RWPE1 (cell line): Measurements from ENCODE around the gene GID4.

Experiments used
- CTCF ChIA-PET: fragments of 350-600 bp; sonication (Branson Sonifier 250); formaldehyde crosslinking; extraction: SDS; loops from one replicate; lab custom pipeline; 2021; lab: Yijun Ruan, JAX
- POLR2A ChIA-PET: fragments of 400-600 bp; formaldehyde crosslinking; extraction: SDS; loops from one replicate; lab custom pipeline; 2020; ENCODE audit warnings: antibody characterized with exemption; ENCODE audit not compliant: low non-redundant PET; lab: Yijun Ruan, JAX
- DNase-seq: peaks from one replicate; pipeline ENCODE4 v3.0.0; 2012; ENCODE audit warnings: low spot score
- H3K27ac ChIP-seq: fragments of 450-650 bp; 2 replicates; pipeline ENCODE4 v1.5.1; 2017
- TF ChIP-seq, protein P1 (sequence below): fragments of 450-650 bp; conservative IDR thresholded peaks from 2 replicates; pipeline ENCODE4 v1.5.1; 2017; ENCODE audit warnings: low read depth, mild to moderate bottlenecking

Gene GID4

DNA sequence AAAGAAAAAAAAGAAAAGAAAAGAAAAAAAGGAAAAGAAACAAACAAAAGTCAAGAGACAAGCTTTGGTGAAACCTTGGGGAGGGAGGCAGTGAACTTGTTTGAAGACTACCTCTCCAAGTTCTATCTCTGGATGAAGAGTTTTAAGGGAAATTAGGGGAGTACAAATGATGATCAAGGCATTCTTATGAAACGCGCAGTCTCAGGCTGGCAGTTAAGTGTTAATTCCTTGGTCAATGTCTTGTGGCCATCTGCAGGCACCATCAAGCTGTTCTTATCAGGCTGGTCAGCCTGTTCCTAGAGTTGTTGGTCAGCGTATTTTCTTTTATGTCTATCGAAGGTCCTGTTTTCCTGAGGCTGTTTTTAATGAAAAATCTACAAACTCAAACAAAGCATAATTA, 40.3 kb downstream of the GID4 start:
- POLR2A ChIA-PET = no interaction called here
- CTCF ChIA-PET = interaction anchor here (0.6 kb wide), 2 partner anchors 17 to 19 kb away, joined by 3 to 4 read pairs; no protein-coding TSS in a partner anchor
- no peak for DNase-seq
- TF ChIP-seq, protein P1, sequence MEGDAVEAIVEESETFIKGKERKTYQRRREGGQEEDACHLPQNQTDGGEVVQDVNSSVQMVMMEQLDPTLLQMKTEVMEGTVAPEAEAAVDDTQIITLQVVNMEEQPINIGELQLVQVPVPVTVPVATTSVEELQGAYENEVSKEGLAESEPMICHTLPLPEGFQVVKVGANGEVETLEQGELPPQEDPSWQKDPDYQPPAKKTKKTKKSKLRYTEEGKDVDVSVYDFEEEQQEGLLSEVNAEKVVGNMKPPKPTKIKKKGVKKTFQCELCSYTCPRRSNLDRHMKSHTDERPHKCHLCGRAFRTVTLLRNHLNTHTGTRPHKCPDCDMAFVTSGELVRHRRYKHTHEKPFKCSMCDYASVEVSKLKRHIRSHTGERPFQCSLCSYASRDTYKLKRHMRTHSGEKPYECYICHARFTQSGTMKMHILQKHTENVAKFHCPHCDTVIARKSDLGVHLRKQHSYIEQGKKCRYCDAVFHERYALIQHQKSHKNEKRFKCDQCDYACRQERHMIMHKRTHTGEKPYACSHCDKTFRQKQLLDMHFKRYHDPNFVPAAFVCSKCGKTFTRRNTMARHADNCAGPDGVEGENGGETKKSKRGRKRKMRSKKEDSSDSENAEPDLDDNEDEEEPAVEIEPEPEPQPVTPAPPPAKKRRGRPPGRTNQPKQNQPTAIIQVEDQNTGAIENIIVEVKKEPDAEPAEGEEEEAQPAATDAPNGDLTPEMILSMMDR = no peak
- no peak overlapping the region for H3K27ac ChIP-seq

DNA sequence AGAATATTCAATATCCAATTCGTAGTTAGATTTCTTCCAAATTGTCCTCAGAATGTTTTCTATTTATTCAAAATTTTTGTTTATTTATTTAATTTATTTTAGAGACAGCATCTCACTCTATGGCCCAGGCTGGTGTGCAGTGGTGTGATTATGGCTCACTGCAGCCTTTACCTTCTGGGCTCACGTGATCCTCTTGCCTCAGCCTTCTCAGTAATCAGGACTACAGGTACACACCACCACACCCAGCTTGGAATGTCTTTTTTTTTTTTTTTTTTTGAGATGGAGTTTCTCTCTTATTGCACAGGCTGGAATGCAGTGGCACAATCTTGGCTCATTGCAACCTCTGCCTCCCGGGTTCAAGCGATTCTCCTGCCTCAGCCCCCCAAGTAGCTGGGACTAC, 45.0 kb downstream of the GID4 start:
- H3K27ac ChIP-seq = no peak overlapping the region
- TF ChIP-seq, protein P1 = no peak
- no peak for DNase-seq
- ChIA-PET CTCF (no interaction called here), POLR2A (no interaction called here)

GRCh38 chr17:18087610-18088491, 48.6 kb downstream of the GID4 start, which contains the start of gene DRG2:
DRG2 (plus strand) TSS chr17:18087948; CDS start chr17:18088024, 76 bp downstream.
- peak; percentile 87 for DNase-seq
- H3K27ac ChIP-seq = peak within 1 kb of the TSS; percentile 74
- ChIA-PET POLR2A (no interaction called here), CTCF (interaction anchor here (0.6 kb wide), 1 partner anchor 111 kb away, joined by 3 read pairs; no protein-coding TSS in a partner anchor)
- TF ChIP-seq, protein P1 = no peak

GRCh38 chr17:18089613-18090012, 50.4 kb downstream of the GID4 start:
- POLR2A ChIA-PET = interaction anchor here (0.7 kb wide), 1 partner anchor 269 kb away, joined by 10 read pairs; no protein-coding TSS in a partner anchor
- H3K27ac ChIP-seq = peak overlapping the region; percentile 74
- CTCF ChIA-PET = no interaction called here
- DNase-seq = no peak
- TF ChIP-seq, protein P1 = no peak

GRCh38 chr17:18093616-18094408, 54.6 kb downstream of the GID4 start:
- DNase-seq = peak; percentile 38
- TF ChIP-seq, protein P1 = no peak; the same call in 1 of the 2 replicates

DNA sequence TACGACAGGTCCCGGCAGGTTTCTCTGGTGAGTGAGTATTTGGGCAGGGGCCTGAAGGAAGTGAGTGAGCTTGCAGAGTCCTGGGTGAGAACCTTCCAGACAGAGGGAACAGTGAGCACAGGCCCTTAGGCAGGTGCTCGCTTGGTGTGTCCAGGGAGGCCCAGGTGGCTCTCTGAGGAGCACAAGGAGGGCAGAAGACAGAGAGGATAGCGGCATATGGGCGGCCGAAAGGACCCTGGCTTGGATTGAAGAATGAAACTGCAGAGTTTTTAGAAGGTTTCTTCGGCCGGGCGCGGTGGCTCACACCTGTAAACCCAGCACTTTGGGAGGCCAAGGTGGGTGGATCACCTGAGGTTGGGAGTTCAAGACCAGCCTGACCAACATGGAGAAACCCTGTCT, 55.2 kb downstream of the GID4 start:
- TF ChIP-seq, protein P1 = no peak
- peak overlapping the region; percentile 15; the same call in 1 of the 2 replicates for H3K27ac ChIP-seq
- ChIA-PET CTCF (no interaction called here), POLR2A (no interaction called here)
- DNase-seq = no peak

More at GRCh38 chr17:18093616-18094408, 54.6 kb downstream of the GID4 start:
- POLR2A ChIA-PET = no interaction called here
- CTCF ChIA-PET = interaction anchor here (0.5 kb wide), 1 partner anchor 766 kb away, joined by 3 read pairs; no protein-coding TSS in a partner anchor
- H3K27ac ChIP-seq = peak overlapping the region; percentile 15; the same call in 1 of the 2 replicates
